ENCODE data around the gene CCDC188. TPM values are rescaled to one million over a fixed set of nuclear protein-coding genes. Genes with fewer than 3 reads are reported as not detected.

Gene CCDC188
- total and polyA plus RNA-seq, 9 of the 15 experiments (the other 6 are each of a cell fraction or from before 2014, with no cell fraction given) = not detected

- TF ChIP-seq EP400 (IDR thresholded peaks at IDR 0.05) (no peak), ZNF785 (CRISPR knock-in tag; IDR thresholded peaks at IDR 0.05) (no peak), GABPB2 (CRISPR knock-in tag; conservative IDR thresholded peaks at IDR 0.05) (0 out of 2 replicates have a peak, but pooled peaks have one; percentile 26), CXXC5 (CRISPR knock-in tag; IDR thresholded peaks at IDR 0.05) (no peak), BCOR (IDR thresholded peaks at IDR 0.05) (peak; percentile 35; the same call in 1 of the 2 replicates), RERE (CRISPR knock-in tag; IDR thresholded peaks at IDR 0.05; ENCODE audit: borderline replicate concordance) (0 out of 2 replicates have a peak, but pooled peaks have one; percentile 37), SMARCA5 (IDR thresholded peaks at IDR 0.05) (0 out of 2 replicates have a peak, but pooled peaks have one; percentile 12), RNF2 (IDR thresholded peaks at IDR 0.05) (no peak), ZNF444 (CRISPR knock-in tag; IDR thresholded peaks at IDR 0.05) (no peak), MXI1 (IDR thresholded peaks at IDR 0.05; ENCODE audit: low read depth, low read length) (no peak), HOXB6 (CRISPR knock-in tag; IDR thresholded peaks at IDR 0.05; ENCODE audit: borderline replicate concordance) (0 out of 2 replicates have a peak, but pooled peaks have one; percentile 51), HDAC1 (IDR thresholded peaks at IDR 0.05) (0 out of 4 replicates have a peak, but pooled peaks of 1 of the 2 experiments have one; percentile 12)
- TF ChIP-seq, protein P1, sequence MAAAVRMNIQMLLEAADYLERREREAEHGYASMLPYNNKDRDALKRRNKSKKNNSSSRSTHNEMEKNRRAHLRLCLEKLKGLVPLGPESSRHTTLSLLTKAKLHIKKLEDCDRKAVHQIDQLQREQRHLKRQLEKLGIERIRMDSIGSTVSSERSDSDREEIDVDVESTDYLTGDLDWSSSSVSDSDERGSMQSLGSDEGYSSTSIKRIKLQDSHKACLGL (CRISPR knock-in tag; IDR thresholded peaks at IDR 0.05; ENCODE audit: borderline replicate concordance, poor library complexity, severe bottlenecking) = no peak
- TF ChIP-seq, protein P2, sequence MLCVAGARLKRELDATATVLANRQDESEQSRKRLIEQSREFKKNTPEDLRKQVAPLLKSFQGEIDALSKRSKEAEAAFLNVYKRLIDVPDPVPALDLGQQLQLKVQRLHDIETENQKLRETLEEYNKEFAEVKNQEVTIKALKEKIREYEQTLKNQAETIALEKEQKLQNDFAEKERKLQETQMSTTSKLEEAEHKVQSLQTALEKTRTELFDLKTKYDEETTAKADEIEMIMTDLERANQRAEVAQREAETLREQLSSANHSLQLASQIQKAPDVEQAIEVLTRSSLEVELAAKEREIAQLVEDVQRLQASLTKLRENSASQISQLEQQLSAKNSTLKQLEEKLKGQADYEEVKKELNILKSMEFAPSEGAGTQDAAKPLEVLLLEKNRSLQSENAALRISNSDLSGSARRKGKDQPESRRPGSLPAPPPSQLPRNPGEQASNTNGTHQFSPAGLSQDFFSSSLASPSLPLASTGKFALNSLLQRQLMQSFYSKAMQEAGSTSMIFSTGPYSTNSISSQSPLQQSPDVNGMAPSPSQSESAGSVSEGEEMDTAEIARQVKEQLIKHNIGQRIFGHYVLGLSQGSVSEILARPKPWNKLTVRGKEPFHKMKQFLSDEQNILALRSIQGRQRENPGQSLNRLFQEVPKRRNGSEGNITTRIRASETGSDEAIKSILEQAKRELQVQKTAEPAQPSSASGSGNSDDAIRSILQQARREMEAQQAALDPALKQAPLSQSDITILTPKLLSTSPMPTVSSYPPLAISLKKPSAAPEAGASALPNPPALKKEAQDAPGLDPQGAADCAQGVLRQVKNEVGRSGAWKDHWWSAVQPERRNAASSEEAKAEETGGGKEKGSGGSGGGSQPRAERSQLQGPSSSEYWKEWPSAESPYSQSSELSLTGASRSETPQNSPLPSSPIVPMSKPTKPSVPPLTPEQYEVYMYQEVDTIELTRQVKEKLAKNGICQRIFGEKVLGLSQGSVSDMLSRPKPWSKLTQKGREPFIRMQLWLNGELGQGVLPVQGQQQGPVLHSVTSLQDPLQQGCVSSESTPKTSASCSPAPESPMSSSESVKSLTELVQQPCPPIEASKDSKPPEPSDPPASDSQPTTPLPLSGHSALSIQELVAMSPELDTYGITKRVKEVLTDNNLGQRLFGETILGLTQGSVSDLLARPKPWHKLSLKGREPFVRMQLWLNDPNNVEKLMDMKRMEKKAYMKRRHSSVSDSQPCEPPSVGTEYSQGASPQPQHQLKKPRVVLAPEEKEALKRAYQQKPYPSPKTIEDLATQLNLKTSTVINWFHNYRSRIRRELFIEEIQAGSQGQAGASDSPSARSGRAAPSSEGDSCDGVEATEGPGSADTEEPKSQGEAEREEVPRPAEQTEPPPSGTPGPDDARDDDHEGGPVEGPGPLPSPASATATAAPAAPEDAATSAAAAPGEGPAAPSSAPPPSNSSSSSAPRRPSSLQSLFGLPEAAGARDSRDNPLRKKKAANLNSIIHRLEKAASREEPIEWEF (CRISPR knock-in tag; IDR thresholded peaks at IDR 0.05) = no peak
Measured at GRCh38 chr22:20151276-20151588, 377 bp upstream of the CCDC188 start (continued).
